GM19397 (cell line): Measurements from ENCODE around the gene QRFPR.
"Not testable (repeated sequence)": the region's sequence is repeated elsewhere in the genome, so short reads cannot be mapped to it uniquely, and the experiment has no call there.

Experiments
- ATAC-seq: cut with Tn5 transposase; IDR thresholded peaks from one replicate; pipeline ENCODE4 v1.9.1; 2021; ENCODE audit warnings: mild to moderate bottlenecking, moderate library complexity; ENCODE audit not compliant: unreplicated experiment

Gene QRFPR

DNA sequence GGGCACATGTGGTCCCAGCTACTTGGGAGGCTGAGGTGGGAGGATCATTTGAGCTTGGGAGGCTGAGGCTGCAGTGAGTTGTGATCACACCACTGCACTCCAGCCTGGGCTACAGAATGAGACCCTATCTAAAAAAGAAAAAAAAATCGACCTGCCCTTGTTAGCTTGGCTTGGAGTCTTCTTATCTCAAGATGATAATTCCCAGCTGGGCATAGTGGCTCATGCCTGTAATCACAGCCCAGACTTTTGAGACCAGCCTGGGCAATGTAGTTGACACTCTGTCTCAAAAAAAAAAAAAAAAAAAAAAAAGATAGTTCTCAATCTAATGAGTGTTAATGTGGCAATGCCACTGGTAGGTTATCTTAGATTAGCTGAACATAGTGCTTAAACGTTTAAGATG lies 41.0 kb downstream of the QRFPR start:
- no peak for ATAC-seq

DNA sequence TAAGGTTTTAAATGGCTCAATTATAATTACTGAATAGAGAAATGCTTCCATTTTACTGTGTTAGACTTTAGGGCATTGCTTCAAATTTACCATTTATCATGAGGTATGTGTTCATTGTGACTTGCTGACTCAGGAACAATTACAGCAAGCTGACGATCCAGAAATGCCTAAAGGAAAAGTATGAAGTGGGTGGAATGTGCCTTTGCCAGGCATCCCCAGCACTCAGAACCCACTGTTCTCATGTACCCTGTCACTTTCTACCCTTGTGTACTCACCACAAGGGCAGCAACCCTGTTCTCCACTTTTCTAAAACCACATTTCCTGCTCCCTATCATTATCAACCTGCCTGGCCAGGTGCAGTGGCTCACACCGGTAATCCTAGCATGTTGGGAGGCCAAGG lies 41.5 kb downstream of the QRFPR start:
- no peak for ATAC-seq

DNA sequence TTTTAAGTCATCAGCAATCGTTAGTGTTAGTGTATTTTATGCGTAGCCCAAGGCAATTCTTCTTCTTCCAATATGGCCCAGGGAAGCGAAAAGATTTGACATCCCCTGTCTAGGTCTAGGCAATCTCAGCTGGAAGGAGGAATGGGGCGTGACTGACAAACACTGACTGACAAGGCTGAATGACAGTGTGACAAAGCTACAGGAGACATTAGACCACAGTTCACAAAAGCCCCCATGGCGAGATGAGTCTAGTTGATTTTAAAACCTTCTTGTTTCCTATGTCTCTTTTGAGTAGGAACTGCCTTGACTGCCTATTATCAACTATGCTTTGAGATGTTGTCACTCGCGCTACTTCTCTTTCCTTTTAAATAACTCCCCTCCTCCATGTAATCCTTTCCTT lies 42.3 kb downstream of the QRFPR start:
- no peak for ATAC-seq

DNA sequence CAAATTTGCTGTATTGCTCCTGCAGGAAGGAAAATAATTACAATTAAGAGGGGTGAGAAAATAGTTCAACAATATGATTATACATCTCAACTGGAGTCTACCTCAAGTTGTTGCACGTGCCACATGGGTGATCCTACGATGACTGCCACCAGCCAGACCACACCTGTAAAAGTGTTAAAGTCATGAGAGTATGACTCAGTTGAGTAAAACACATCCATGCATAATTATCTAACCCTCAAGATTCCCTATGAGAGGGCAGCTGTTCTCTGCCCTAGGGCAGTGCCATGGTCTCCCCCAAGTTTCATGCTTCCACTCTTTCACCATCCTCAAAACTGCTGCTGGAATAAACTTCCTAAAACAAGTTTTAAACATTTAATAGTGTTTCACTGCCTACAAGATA lies 44.1 kb downstream of the QRFPR start:
- no peak for ATAC-seq

DNA sequence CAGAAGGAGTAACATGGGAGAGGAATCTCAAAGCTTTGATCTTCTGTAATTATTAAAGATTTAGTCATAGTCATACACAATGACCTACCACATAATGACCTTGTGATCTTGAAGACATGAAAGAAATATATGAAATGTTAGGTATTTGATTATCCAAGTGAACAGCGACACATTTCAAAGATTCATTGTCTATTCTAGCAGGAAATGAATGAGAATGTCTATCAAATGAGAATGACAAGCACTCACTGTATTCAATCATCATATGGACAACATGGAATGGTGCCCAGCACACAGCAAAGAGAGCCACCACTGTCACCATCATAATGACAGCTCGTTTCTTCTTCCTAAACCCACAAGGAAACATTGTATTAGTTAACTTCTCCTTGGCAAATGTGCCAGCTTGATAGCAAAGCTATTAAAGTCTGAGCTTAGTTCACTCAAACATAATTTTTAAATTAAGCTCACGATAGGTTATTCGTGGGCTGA lies 50.6 kb downstream of the QRFPR start:
- no peak for ATAC-seq

DNA sequence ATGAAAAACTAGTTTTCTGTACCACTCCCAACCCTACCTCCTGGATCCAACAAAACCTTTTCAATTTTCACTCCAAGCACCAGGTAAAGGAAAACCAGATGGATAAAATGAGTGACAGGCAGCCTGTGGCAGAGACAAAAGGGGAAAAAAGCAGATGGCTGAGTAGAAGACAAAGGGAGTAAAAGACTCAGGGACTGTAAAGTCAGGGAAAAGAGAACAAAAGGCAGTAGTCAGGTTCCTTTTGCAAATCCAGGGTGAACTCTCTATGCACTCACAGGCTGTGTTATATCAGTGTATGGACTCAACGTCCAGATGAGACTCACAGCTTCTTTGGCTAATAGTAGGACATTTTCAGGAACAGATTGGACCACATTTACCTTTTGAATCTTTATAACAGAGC lies 54.2 kb downstream of the QRFPR start:
- ATAC-seq: no peak

DNA sequence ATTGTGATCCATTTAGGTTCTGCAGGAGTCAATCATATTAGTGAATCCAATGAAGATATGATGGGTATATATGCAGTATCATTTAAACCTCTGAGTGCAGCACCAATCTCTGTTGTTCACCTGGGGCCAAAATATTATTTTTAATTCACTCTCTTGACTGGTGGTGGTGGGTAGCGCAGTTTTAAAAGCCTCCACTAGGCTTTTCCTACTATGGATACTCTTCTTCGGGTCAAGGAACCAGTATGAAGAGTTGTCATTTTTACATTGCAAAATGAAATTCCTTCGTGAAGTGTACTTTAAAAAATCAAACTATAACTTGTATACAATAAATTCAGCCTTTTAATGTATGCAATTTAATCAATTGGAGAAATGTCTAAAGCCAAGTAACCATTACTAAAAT lies 56.5 kb downstream of the QRFPR start:
- no peak for ATAC-seq

DNA sequence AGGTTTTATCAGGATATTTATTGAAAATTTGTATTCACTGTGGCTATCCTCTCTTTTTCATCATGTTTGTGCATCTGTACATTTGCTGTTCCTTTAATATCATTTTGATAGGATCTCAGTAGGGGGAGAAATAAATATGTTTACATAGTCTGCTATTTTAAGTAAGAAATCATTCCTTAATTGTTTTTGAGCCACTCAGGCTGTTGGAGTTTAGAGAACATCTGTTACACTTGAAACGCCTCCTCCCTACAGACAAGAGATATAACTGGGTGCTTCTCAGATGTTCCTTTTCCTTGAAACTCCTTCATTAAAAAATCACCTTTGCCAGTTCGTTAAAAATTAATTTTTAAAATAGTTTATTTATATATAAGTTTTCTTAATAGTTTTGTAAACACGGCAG lies 59.4 kb downstream of the QRFPR start:
- no peak for ATAC-seq

DNA sequence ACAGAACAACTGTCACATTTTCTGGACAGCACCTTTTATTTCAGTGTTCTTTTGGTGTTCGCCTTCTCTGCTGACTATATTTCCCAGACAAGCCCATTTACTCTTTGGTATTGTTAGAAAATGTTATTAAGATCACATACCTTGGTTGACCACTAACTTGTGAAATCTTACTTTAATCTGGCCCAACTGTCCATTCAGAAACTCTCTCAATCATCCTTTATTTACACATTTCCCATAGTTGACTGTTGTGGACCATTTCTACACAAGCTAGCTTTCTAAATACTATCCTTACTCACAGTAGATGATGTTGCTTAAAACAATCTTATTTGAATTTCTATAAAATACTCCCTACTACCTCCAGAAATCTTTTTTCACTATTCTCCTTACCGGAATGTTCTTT lies 64.7 kb downstream of the QRFPR start:
- no peak for ATAC-seq

DNA sequence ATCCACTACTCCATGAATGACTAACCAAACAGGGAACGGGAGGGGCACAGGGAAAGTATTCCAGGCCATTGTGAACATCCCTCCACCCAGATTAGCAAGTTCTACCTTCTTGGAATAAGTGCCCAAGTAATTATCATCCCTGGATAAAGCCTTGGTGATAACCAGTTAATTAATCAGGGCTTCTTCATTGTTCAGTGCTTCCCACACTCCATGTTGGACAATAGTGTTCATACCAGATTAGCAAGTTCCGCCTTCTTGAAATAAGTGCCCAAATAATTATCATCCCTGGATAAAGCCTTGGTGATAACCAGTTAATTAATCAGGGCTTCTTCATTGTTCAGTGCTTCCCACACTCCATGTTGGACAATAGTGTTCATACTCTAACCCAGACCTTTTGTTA lies 67.4 kb downstream of the QRFPR start:
- not testable (repeated sequence) for ATAC-seq

DNA sequence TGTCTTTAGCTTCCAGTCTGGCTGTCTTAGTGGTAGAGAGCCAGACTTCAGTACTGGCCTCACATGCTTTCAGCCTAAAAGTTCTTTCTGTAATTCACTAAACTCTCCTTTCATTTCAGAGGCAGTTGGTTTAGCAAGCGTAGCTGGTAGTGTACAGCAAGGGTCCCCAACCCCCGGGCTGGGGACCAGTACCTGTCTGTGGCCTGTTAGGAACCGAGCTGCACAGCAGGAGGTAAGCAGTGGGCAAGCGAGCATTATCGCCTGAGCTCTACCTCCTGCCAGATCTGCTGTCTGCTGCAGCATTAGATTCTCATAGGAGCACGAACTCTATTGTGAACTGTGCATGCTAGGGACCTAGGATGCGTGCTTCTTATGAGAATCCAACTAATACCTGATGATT lies 72.0 kb downstream of the QRFPR start:
- ATAC-seq: no peak

DNA sequence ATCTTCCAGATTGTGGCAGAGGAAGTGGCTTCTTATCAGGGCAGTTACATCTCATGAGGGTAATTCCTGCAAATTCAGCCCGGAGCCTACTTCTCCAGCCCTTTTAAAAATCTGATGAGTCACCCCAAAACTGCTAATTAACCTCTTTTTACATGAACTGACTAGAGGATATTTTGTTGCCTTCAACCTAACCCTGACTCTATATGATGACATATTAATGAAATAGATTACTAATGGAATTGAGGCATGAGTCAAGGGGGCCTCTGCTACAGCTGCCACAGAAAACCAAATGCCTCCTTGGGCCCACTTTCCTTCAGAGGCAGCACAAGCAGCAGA lies 72.5 kb downstream of the QRFPR start:
- ATAC-seq: no peak

DNA sequence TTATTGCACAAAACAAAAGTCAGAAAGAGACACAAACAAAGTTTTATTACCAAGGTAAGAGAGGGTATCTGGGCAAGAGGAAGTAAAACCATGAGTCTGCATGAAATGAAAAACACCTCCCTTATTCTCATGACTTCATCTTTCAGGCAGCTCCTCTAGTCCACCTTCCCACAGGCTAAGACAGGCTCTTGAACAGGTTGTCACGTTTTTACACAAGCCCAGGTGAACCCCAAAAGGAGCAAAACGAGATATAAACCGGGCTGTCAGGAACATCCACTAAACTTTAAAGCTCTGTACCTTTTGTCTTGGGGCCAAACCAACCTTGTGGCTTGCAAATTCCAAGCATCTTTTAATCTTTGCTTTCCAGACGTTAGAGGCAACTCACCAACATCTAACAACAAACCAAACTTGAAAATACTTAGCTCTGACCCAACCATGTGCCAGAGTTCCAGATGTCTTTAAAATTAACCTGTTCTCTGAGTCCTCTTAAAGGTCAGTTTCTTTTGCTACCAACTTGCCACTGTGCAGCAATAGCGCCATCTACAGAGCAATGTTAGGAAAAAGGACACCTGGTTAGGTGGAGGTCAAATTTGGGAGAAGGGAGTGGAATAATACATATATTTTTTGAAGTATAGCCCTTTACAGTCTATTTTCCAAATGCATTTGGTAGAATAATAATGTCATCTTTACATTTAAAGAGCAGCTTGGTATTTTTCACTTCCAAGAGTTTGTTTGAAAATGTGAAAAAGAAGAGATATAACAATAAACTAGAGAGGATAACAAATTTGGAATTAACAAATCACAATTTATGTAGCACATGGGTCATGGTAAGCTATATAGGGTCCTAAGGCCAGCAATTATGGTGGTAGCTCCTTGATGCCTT lies 73.1 kb downstream of the QRFPR start:
- peak; percentile 91 for ATAC-seq

DNA sequence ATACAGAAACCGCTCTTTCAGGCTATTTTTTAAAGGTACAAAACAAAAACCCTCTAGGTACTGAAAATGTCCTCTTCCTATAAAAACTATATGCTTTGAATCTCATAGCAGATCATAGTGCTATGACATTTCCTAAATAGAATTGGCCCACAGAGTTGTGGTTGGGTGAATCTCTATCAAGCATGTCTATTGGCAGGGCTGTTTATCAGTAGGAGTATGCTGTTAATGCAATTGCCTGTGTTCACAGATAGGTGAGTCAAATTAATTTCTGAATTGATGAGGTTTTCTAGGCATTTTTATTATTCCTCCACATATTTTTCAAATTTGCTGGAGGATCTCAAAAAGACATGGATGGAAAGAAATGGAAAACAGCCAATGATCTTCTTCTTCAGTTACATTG lies 73.9 kb downstream of the QRFPR start:
- no peak for ATAC-seq

DNA sequence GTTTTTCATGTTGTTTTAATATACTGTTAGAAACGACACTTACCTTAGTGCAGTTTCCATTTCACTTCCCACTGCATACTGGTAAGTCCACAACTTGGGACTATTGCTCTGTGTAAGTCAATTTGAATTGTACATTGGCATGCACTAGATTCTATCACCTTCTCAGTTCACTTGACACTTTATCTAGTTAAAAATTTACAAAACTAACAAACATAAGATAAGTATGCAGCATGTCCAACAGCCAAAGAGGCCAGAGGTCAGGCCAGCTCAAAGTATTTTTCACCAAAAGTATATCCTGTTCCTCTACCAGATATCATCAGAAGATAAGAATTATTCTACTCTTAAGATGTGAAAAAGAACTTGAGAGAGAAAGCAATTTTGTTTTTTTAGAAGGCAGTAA lies 75.9 kb downstream of the QRFPR start:
- ATAC-seq: no peak

DNA sequence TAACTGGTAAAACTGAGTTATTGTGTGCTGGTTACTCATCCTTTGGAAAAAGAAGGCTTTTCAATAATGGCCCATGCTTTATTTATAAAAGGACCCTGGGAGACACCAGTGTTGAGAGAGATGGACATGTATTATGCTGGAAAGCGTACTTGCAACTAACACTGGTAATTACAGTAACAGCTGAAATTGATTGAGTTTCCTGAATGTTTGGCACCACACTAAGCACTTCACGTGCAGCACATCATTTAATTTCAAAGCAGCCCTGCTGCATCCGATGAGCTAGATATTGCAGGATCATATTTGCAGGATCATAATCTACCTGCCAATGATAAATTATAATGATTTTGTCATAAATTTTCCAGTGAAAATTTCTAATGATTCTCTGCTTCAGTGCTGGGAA lies 81.5 kb downstream of the QRFPR start:
- ATAC-seq: no peak

DNA sequence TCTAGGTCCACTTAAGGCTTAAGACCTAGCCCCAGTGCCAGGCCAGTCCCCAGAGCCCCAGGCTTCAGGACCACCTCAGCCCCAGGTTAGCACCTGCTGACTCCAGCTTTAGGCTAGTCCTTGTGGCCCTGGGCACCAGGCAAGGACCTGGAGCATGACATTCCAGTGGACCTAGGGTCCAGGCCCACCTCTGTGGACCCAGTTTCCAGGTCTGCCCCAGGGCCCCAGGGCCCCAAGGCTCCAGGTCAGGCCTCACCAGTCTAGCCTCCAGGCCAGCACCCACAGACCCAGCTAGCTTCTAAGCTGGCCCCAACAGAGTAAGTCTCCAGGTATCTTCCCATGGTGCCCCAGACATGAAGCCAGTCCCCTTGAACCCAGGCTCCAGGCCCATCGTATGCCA lies 97.5 kb downstream of the QRFPR start:
- no peak for ATAC-seq

DNA sequence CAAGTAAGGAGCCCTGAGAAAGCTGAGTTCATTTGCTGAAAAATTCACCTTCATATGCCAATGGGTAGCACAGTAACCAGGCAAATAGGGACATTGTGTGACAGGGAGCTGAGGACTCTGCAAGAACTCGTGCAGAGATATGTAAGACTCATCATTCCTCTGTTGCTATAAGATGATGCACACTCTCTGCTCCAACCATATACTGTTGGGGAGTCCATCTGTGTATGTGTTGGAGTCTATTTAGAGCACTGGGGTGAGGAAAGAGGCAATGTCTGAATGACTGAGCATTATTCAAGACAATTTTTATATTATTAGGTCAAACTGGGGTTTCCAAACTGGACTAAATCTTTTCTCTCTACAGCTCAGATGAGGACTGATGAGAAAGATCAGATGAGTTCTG lies 100.4 kb downstream of the QRFPR start:
- no peak for ATAC-seq

DNA sequence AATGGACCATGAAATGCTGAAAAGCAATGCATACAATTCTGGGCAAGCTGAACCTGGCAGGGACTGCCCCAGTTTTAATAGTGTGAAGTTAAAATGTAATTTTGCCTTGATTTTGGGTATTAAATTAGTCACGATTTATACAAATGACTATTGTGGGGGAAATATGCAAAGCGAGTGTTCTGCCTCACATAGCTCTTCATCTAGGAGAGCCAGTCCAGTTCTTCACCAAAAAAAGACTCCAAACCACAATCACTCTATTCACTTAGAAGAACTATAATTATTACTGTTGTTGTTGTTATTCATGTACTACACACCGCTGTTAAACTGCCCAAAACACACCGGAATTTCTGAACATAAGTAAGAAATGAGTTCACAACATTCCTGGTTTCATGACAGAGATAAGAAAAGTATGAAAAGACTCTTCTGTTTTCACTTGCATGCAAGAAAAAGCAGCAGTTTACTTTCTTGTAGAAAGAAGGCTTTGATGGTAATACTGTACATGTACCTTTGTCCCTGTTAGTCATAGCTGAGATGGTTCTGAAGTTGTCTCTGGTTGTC lies 101.9 kb downstream of the QRFPR start:
- ATAC-seq: peak; percentile 78
